ENCODE measurements around the gene ENTPD7. TPM values are rescaled to one million over a fixed set of nuclear protein-coding genes. Genes with fewer than 3 reads are reported as not detected.
A peak's percentile ranks its signal among the peaks of the same experiment; 100 is the strongest.

The ENTPD7 gene, protein sequence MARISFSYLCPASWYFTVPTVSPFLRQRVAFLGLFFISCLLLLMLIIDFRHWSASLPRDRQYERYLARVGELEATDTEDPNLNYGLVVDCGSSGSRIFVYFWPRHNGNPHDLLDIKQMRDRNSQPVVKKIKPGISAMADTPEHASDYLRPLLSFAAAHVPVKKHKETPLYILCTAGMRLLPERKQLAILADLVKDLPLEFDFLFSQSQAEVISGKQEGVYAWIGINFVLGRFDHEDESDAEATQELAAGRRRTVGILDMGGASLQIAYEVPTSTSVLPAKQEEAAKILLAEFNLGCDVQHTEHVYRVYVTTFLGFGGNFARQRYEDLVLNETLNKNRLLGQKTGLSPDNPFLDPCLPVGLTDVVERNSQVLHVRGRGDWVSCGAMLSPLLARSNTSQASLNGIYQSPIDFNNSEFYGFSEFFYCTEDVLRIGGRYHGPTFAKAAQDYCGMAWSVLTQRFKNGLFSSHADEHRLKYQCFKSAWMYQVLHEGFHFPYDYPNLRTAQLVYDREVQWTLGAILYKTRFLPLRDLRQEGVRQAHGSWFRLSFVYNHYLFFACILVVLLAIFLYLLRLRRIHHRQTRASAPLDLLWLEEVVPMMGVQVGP
- 1 to 10 TPM; 2.5 to 2.7 TPM for total RNA-seq

DNA sequence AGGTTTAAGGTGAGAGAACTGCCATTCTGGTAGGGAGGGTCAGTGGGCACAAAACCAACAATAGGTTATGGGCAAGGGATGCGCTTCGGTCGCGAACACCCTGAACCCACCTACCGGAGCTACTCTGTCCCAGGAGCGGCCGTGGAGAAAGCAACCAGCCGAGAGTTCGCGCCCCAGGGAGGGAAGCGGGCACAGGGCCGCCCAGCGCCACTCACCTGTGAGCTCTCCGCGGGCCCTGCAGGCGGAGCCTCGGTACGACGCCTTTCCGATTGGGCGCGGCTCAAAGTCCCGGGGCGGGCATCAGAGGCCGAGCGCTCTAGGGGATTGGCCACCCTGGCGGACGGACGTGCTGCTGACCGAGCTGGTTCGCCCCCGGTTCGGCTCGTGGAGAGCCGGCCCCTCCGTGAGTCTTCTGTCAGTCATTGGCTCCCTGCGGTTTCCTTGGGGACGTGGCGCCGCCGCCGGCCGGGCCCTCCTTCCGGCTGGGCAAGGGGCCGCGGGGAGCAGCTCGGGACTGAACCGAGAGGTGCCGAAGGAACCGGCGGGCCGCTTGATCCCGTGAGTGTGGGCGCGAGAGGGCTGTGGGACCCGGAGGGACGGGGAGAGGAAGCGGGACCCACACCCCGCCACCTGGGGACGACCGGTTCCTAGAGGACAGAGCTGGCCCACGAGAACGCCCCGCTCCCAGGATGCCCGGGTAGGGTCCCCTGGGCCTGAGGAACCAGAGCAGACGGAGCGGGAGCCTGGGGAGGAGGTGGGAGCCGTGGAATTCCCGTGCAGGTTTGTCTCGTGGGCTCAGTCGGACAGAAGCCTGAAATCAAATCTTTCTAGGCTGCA is at the start of gene ENTPD7:
Gene ENTPD7 (plus strand): TSS at position 479 of the 837 bp plus-strand sequence. CDS start 448 bp downstream, outside the sequence.
- ChIA-PET CTCF (interaction anchor here (0.6 to 2.6 kb wide), 10 partner anchors 16 to 1233 kb away, joined by 3 to 11 read pairs (median 4); partner anchors contain the start of gene GOT1), POLR2A (interaction anchor here (0.6 to 2.3 kb wide), 6 partner anchors 10 to 1518 kb away, joined by 3 to 30 read pairs (median 6); partner anchors contain the start of genes COX15, CUTC, GOT1 and SLC25A28)
- Mint-ChIP-seq H3K27me3 (peaks cover 12% of the 10 kb centered on the region), H3K4me3 (peak within 1 kb of the TSS; percentile 84), H3K27ac (peak within 1 kb of the TSS; percentile 85), H3K4me1 (peaks cover 22% of the 10 kb centered on the region), H3K9me3 (ENCODE audit: low read depth) (no peaks in the 10 kb centered on the region), H3K36me3 (ENCODE audit: low read depth) (no peaks in the 10 kb centered on the region)
- ATAC-seq, result peak; percentile 99
- intact Hi-C loops (cut with DNase I, micrococcal nuclease), result loop anchor here (1.0 to 5.0 kb wide), 5 partner anchors 39 to 229 kb away; partner anchors contain the start of genes COX15 (in 2 of the 2), CUTC (in 2 of the 2), SLC25A28 (in 2 of the 2) and GOT1 (in 1 of the 2)
- peak; percentile 96 for DNase-seq

GRCh38 chr10:99610221-99610620 is 49.1 kb upstream of the ENTPD7 start:
- intact Hi-C loops (cut with DNase I, micrococcal nuclease), result no loop called here
- H3K36me3 Mint-ChIP-seq (ENCODE audit: low read depth), result peaks cover 20% of the 10 kb centered on the region
- peaks cover 17% of the 10 kb centered on the region for H3K4me1 Mint-ChIP-seq
- no peaks in the 10 kb centered on the region for H3K27me3 Mint-ChIP-seq
- ChIA-PET POLR2A (no interaction called here), CTCF (interaction anchor here (0.7 to 0.8 kb wide), 3 partner anchors 8 to 174 kb away, joined by 3 to 4 read pairs (median 3); partner anchors contain the start of gene ENTPD7)
- no peak overlapping the region for H3K27ac Mint-ChIP-seq
- ATAC-seq (no peak), DNase-seq (no peak)
- no peaks in the 10 kb centered on the region for H3K9me3 Mint-ChIP-seq (ENCODE audit: low read depth)
- H3K4me3 Mint-ChIP-seq, result no peak overlapping the region

DNA sequence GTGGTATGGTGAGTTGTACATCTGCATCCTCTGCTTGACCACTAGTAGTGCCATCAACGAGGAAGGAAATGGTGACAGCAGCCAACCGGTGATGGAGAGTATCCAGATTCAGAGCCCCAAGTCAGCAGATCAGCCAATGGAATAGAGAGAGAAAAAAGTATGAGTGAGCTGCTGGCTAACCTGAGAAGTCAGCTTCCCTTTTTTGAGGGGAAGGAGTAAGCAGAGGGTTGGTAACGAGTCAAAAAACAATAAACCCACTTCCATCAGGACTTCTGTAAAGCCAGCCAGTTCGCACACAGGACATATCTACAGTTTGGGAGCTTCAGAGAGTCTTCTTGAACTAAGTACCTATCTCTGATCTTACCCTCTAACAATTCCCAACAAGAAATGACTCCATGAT is 48.0 kb upstream of the ENTPD7 start:
- Mint-ChIP-seq H3K27me3 (no peaks in the 10 kb centered on the region), H3K9me3 (ENCODE audit: low read depth) (no peaks in the 10 kb centered on the region), H3K4me1 (peaks cover 27% of the 10 kb centered on the region), H3K4me3 (no peak overlapping the region), H3K27ac (peak overlapping the region; percentile 30), H3K36me3 (ENCODE audit: low read depth) (peaks cover 26% of the 10 kb centered on the region)
- ATAC-seq, result no peak
- ChIA-PET CTCF (interaction anchor here (0.5 to 2.7 kb wide), 15 partner anchors 11 to 1485 kb away, joined by 3 to 37 read pairs (median 3); partner anchors contain the start of gene SLC25A28), POLR2A (no interaction called here)
- DNase-seq, result no peak
- intact Hi-C loops (cut with DNase I, micrococcal nuclease), result no loop called here

DNA sequence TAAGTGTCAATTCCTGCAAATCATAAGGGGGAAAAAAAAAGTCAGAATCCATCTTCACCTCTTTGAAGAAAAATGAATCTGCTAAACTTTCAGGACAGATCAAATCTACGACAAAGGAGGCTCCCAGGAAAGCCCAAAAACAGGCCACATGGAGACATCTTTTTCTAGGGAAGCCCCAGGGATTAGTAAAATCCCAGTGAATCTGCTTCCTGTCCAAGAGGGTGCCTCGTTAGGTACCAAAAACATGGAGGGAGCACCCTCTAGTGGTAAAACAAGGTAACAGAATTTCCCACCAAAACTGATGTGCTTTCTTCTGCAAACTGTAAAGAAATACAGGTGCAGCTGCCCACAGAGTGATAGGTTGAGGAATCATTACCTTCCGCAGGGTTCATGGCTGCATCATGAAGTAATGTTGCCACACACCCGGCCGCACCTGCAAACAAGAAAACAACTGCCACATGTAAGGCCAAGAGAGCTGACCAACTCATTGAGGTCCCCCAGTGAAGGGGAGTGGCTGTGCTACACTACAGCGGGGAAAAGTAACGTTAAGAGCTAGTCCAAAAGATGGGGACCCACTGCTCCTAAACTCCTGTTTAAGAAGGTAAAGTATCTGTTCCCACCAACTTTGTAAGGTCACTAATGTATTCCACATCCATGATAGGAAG is 47.0 kb upstream of the ENTPD7 start:
- CTCF ChIA-PET, result interaction anchor here (0.5 to 2.7 kb wide), 28 partner anchors 10 to 1839 kb away, joined by 3 to 37 read pairs (median 3); partner anchors contain the start of gene SLC25A28
- Mint-ChIP-seq H3K9me3 (ENCODE audit: low read depth) (no peaks in the 10 kb centered on the region), H3K4me3 (no peak overlapping the region), H3K27ac (peak overlapping the region; percentile 30), H3K36me3 (ENCODE audit: low read depth) (peaks cover 31% of the 10 kb centered on the region), H3K4me1 (peaks cover 37% of the 10 kb centered on the region), H3K27me3 (no peaks in the 10 kb centered on the region)
- peak; percentile 28 for DNase-seq
- intact Hi-C loops (cut with DNase I, micrococcal nuclease), result loop anchor here (1.0 to 2.0 kb wide), 4 partner anchors 52 to 220 kb away; no protein-coding TSS in a partner anchor
- POLR2A ChIA-PET, result interaction anchor here (1.0 kb wide), 1 partner anchor 10 kb away, joined by 3 read pairs; no protein-coding TSS in a partner anchor
- ATAC-seq, result peak; percentile 31

DNA sequence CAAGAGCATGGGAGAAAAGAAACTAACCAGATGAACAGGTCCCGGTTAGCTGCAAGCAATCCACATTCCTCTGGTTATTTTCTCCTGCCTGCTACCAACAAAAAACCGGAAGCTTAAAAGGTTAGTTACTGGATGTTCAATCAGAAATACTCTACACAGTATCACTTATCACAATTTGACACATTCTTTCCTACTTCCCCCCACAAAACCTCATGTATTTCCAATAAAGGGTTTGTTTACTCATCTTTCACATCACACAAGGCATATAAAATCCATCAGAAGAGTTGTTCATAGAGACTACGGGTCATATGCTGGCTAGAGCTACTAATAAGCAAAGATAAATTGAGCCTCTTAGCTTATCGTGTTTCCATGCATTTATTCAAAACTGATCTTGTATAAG is 43.9 kb upstream of the ENTPD7 start:
- ATAC-seq (peak; percentile 3), DNase-seq (no peak)
- CTCF ChIA-PET, result interaction anchor here (0.7 to 3.9 kb wide), 6 partner anchors 10 to 224 kb away, joined by 3 to 26 read pairs (median 4); no protein-coding TSS in a partner anchor
- no peaks in the 10 kb centered on the region for H3K9me3 Mint-ChIP-seq (ENCODE audit: low read depth)
- H3K27me3 Mint-ChIP-seq, result no peaks in the 10 kb centered on the region
- peaks cover 46% of the 10 kb centered on the region for H3K36me3 Mint-ChIP-seq (ENCODE audit: low read depth)
- H3K27ac Mint-ChIP-seq, result peak overlapping the region; percentile 79
- POLR2A ChIA-PET, result interaction anchor here (1.2 to 1.3 kb wide), 2 partner anchors 43 to 185 kb away, joined by 7 read pairs; partner anchors contain the start of genes ENTPD7 and GOT1
- intact Hi-C loops (cut with DNase I, micrococcal nuclease), result no loop called here
- peak overlapping the region; percentile 34 for H3K4me3 Mint-ChIP-seq
- peaks cover 55% of the 10 kb centered on the region for H3K4me1 Mint-ChIP-seq

- Mint-ChIP-seq H3K27me3 (no peaks in the 10 kb centered on the region), H3K9me3 (ENCODE audit: low read depth) (no peaks in the 10 kb centered on the region), H3K27ac (peak overlapping the region; percentile 72), H3K4me1 (peaks cover 52% of the 10 kb centered on the region), H3K4me3 (peak overlapping the region; percentile 96), H3K36me3 (ENCODE audit: low read depth) (peaks cover 28% of the 10 kb centered on the region)
- DNase-seq (no peak), ATAC-seq (no peak)
- intact Hi-C loops (cut with DNase I, micrococcal nuclease), result no loop called here
- ChIA-PET CTCF (interaction anchor here (0.6 to 3.9 kb wide), 4 partner anchors 8 to 182 kb away, joined by 3 to 26 read pairs (median 4); partner anchors contain the start of gene ENTPD7), POLR2A (interaction anchor here (0.7 to 1.2 kb wide), 2 partner anchors 39 to 253 kb away, joined by 3 read pairs; no protein-coding TSS in a partner anchor)
Measured at GRCh38 chr10:99617696-99618095, 41.6 kb upstream of the ENTPD7 start.

- H3K4me3 Mint-ChIP-seq, result peak overlapping the region; percentile 96
- H3K27me3 Mint-ChIP-seq, result no peaks in the 10 kb centered on the region
- intact Hi-C loops (cut with DNase I, micrococcal nuclease), result no loop called here
- peak overlapping the region; percentile 98 for H3K27ac Mint-ChIP-seq
- no peaks in the 10 kb centered on the region for H3K9me3 Mint-ChIP-seq (ENCODE audit: low read depth)
- peaks cover 49% of the 10 kb centered on the region for H3K4me1 Mint-ChIP-seq
- CTCF ChIA-PET, result interaction anchor here (0.7 to 2.5 kb wide), 7 partner anchors 10 to 1591 kb away, joined by 3 to 10 read pairs (median 3); no protein-coding TSS in a partner anchor
- H3K36me3 Mint-ChIP-seq (ENCODE audit: low read depth), result peaks cover 27% of the 10 kb centered on the region
- ATAC-seq (no peak), DNase-seq (peak; percentile 24)
- POLR2A ChIA-PET, result interaction anchor here (0.5 to 4.3 kb wide), 5 partner anchors 40 to 189 kb away, joined by 3 to 30 read pairs (median 5); partner anchors contain the start of genes COX15, CUTC, ENTPD7 and GOT1
Measured at GRCh38 chr10:99619090-99619800, 40.1 kb upstream of the ENTPD7 start.

DNA sequence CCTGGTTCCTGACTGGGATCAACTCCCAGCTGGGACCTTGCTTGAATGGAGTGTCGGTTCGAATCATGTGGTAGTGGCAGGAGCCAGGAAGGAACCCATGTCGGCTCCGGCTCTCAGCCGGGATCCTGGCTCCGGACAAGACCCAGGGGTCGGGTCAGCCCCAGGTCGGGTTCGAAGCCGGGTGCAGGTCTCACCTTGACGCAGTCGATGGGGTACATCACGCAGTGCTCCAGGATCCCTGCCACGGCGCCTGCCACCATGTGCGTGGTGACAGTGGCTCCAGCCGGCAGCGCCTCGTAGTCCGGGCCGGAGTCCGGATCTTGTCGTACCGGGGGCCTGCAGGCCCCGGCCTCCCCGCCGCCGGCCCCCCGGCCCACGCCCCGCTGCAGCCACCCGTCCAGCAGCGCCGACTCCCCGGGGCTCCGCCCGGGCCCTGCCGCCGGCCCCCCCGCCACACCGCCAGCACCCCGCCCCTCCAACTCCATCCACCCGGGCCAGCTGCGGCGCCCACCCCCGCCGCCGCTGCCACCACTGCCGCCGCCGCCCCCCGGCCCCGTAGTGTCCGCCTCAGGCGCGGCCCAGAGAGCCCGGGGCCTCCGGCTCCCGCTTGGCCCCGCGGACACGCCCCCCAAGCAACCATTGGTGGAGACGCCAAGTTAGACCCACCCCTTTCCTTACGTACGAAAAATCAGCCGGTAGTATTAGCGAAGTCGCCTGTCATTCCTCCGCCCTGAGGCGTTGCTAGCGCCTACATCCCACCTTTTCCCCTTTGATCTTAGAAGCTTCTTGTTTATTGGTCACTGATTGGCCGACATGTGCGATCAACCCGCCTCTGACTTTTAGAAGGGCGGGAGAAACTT is 39.2 kb upstream of the ENTPD7 start, which contains the start of gene SLC25A28:
Gene SLC25A28 (minus strand): TSS at position 589 of the 860 bp plus-strand sequence. CDS start 104 bp downstream, at position 485.
- Mint-ChIP-seq H3K36me3 (ENCODE audit: low read depth) (peaks cover 27% of the 10 kb centered on the region), H3K4me1 (peaks cover 46% of the 10 kb centered on the region), H3K27ac (peak within 1 kb of the TSS; percentile 98), H3K4me3 (peak within 1 kb of the TSS; percentile 96), H3K27me3 (no peaks in the 10 kb centered on the region), H3K9me3 (ENCODE audit: low read depth) (no peaks in the 10 kb centered on the region)
- DNase-seq (peak; percentile 96), ATAC-seq (no peak)
- intact Hi-C loops (cut with DNase I, micrococcal nuclease), result loop anchor here (1.0 to 10.0 kb wide), 10 partner anchors 39 to 1975 kb away; partner anchors contain the start of genes COX15 (in 2 of the 2), CUTC (in 2 of the 2), ENTPD7 (in 2 of the 2) and GOT1 (in 2 of the 2)
- CTCF ChIA-PET, result interaction anchor here (0.7 to 4.1 kb wide), 7 partner anchors 8 to 184 kb away, joined by 3 to 15 read pairs (median 3); no protein-coding TSS in a partner anchor
- POLR2A ChIA-PET, result interaction anchor here (0.7 to 4.3 kb wide), 7 partner anchors 39 to 190 kb away, joined by 3 to 30 read pairs (median 5); partner anchors contain the start of genes COX15, CUTC, ENTPD7 and GOT1

Measured in activated CD4-positive, alpha-beta T cell treated with anti-CD3 and anti-CD28 coated beads for 36 hours (primary cell).